ENCODE results near the gene CSNK2A3.

The CSNK2A3 gene

GRCh38 chr11:11387207-11387606 is 34.2 kb upstream of the CSNK2A3 start:
- no peak for DNase-seq (ENCODE audit: low read depth in 1 of 2, low spot score in 1 of 2)
- Histone ChIP-seq H3K4me3 (replicated peaks; ENCODE audit: insufficient read depth, low read length) (no peak overlapping the region), H3K27ac (replicated peaks) (no peak overlapping the region), H3K27me3 (ENCODE audit: insufficient read depth, poor library complexity, severe bottlenecking) (no peaks in the 10 kb centered on the region)
- no peak for TF ChIP-seq GABPA (IDR thresholded peaks at IDR 0.05; ENCODE audit: low read depth)
- no peak for TF ChIP-seq SPI1 (IDR thresholded peaks at IDR 0.05; ENCODE audit: borderline replicate concordance, low read depth)
- TF ChIP-seq POLR2AphosphoS5 (IDR thresholded peaks at IDR 0.05; ENCODE audit: low read depth): no peak
- no peak for TF ChIP-seq REST (IDR thresholded peaks at IDR 0.05; ENCODE audit: insufficient replicate concordance, low read depth)
- TF ChIP-seq CTCF (IDR thresholded peaks at IDR 0.05; ENCODE audit: insufficient read depth, low read length): no peak

GRCh38 chr11:11384829-11385228 is 31.8 kb upstream of the CSNK2A3 start:
- DNase-seq (ENCODE audit: low read depth in 1 of 2, low spot score in 1 of 2): no peak
- Histone ChIP-seq H3K27ac (replicated peaks) (no peak overlapping the region), H3K27me3 (ENCODE audit: insufficient read depth, poor library complexity, severe bottlenecking) (no peaks in the 10 kb centered on the region), H3K4me3 (replicated peaks; ENCODE audit: insufficient read depth, low read length) (no peak overlapping the region)
- TF ChIP-seq CTCF (IDR thresholded peaks at IDR 0.05; ENCODE audit: insufficient read depth, low read length) (no peak), GABPA (IDR thresholded peaks at IDR 0.05; ENCODE audit: low read depth) (no peak), POLR2AphosphoS5 (IDR thresholded peaks at IDR 0.05; ENCODE audit: low read depth) (no peak), SPI1 (IDR thresholded peaks at IDR 0.05; ENCODE audit: borderline replicate concordance, low read depth) (no peak), REST (IDR thresholded peaks at IDR 0.05; ENCODE audit: insufficient replicate concordance, low read depth) (no peak)

GRCh38 chr11:11383995-11384394 is 30.9 kb upstream of the CSNK2A3 start:
- Histone ChIP-seq H3K27me3 (ENCODE audit: insufficient read depth, poor library complexity, severe bottlenecking) (no peaks in the 10 kb centered on the region), H3K4me3 (replicated peaks; ENCODE audit: insufficient read depth, low read length) (no peak overlapping the region), H3K27ac (replicated peaks) (no peak overlapping the region)
- no peak for DNase-seq (ENCODE audit: low read depth in 1 of 2, low spot score in 1 of 2)
- TF ChIP-seq CTCF (IDR thresholded peaks at IDR 0.05; ENCODE audit: insufficient read depth, low read length) (no peak), REST (IDR thresholded peaks at IDR 0.05; ENCODE audit: insufficient replicate concordance, low read depth) (no peak), SPI1 (IDR thresholded peaks at IDR 0.05; ENCODE audit: borderline replicate concordance, low read depth) (no peak), POLR2AphosphoS5 (IDR thresholded peaks at IDR 0.05; ENCODE audit: low read depth) (no peak), GABPA (IDR thresholded peaks at IDR 0.05; ENCODE audit: low read depth) (no peak)
